ENCODE results near the gene CACFD1. TPM values are rescaled to one million over a fixed set of nuclear protein-coding genes. Genes with fewer than 3 reads are reported as not detected.

CACFD1 gene
- total RNA-seq, 4 donors from 2014 or later, result 7.0 to 28.3 (median 10.1) TPM

DNA sequence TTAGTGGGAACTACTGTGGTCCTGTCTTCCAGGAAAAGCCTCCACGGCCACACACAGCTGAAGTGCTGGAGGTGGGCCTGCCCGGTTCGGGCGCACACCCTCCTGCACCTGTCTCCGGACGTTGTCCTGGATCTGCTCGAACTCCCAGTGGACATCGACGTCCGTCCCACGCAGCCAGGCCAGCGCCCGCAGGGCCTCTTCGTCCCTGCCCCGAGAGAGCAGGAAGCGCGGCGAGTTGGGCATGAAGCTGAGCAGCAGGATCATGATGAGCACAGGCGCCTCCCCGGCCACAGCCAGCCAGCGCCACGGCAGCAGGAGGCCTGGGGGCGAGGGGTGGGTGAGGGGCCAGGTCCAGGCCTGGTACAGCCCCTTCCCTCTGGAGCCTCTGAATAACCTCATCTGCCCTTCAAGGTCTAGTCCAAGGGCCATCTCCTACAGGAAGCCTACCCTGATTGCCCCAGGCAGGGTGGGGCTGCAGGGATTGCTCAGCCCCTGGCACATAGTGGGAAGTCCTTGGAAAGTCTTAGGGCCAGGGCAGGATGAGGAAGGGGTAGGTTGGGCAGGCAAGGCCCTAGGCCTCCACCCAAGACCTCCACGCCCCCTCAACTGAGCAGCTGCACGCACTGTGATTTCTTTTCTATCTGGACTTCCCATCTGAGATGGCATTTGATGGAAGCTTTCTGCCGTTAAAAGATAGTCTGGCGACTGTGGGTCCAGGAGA, 15.7 kb downstream of the CACFD1 start:
- no peak for ATAC-seq
- intact Hi-C loops (cut with DNase I; ENCODE audit: low total_unique reads) (no loop called here), in situ Hi-C loops (cut with MboI; ENCODE audit: low sequenced_read_pairs in 4 of 4) (loop anchor here in 1 of 4 donors (25.0 kb wide), 1 partner anchor 288 kb away; no protein-coding TSS in a partner anchor)
- TF ChIP-seq POLR2A (IDR thresholded peaks at IDR 0.05), result no peak
- TF ChIP-seq, protein P1, sequence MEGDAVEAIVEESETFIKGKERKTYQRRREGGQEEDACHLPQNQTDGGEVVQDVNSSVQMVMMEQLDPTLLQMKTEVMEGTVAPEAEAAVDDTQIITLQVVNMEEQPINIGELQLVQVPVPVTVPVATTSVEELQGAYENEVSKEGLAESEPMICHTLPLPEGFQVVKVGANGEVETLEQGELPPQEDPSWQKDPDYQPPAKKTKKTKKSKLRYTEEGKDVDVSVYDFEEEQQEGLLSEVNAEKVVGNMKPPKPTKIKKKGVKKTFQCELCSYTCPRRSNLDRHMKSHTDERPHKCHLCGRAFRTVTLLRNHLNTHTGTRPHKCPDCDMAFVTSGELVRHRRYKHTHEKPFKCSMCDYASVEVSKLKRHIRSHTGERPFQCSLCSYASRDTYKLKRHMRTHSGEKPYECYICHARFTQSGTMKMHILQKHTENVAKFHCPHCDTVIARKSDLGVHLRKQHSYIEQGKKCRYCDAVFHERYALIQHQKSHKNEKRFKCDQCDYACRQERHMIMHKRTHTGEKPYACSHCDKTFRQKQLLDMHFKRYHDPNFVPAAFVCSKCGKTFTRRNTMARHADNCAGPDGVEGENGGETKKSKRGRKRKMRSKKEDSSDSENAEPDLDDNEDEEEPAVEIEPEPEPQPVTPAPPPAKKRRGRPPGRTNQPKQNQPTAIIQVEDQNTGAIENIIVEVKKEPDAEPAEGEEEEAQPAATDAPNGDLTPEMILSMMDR (IDR thresholded peaks at IDR 0.05 in 4 of 5, conservative IDR thresholded peaks at IDR 0.05 in 1 of 5), result no peak
- no peak overlapping the region for H3K27ac ChIP-seq
- no peaks in the 10 kb centered on the region for H3K9me3 ChIP-seq
- no peak for DNase-seq
- no peaks in the 10 kb centered on the region for H3K36me3 ChIP-seq
- H3K4me1 ChIP-seq, result peaks cover 4 to 14% of the 10 kb centered on the region in 2 donors
- no peak overlapping the region for H3K4me3 ChIP-seq
- no peaks in the 10 kb centered on the region for H3K27me3 ChIP-seq

DNA sequence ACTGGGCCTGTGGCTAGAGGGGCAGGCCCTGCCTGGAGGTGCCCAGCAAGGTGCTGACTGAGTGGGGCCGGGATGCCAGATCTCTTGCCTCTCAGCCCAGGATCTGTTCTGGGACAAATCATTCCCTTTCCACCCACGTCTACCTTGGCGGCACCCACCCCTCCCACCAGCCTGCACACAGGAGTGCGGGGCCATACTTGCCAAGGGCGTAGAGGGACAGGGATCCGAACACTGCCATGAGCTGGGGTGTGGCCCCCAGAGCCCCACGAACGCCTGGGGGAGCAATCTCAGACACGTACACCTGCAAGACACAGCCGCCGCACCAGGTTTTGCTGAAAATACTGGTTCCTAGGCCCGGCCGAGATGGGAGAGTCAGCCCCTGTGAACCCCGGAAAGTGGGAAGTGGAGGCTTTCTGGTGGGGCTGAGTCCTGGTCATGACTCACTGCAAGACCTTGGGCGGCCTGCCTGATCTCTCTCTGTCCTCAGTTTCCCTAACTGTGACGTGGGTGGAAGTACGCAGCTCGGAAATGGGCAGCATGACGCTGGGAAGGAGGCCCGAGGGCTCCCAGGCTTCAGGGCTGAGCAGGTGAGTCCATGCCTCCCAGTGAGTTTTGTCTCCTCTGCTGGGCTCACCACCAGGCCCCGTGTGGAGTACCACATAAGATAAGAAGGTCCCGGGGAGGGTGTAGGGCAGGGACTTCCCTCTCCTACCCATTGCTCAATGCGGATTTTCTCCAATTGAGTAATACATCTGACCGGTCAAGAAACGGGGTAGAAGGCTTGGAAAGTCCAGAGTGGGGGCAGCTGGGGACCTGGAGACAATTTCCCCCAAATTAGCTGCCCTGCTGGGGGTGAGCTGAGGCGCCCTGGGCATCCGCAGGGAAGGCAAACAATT, 16.5 kb downstream of the CACFD1 start:
- Histone ChIP-seq H3K27me3 (no peaks in the 10 kb centered on the region), H3K4me1 (peaks cover 4 to 14% of the 10 kb centered on the region in 2 donors), H3K36me3 (no peaks in the 10 kb centered on the region), H3K4me3 (no peak overlapping the region), H3K9me3 (no peaks in the 10 kb centered on the region), H3K27ac (no peak overlapping the region)
- no peak for DNase-seq
- ATAC-seq, result no peak
- in situ Hi-C loops (cut with MboI; ENCODE audit: low sequenced_read_pairs in 4 of 4) (loop anchor here in 1 of 4 donors (25.0 kb wide), 1 partner anchor 289 kb away; no protein-coding TSS in a partner anchor), intact Hi-C loops (cut with DNase I; ENCODE audit: low total_unique reads) (no loop called here)
- TF ChIP-seq, protein P1 (IDR thresholded peaks at IDR 0.05 in 4 of 5, conservative IDR thresholded peaks at IDR 0.05 in 1 of 5), result no peak
- no peak for TF ChIP-seq POLR2A (IDR thresholded peaks at IDR 0.05)

DNA sequence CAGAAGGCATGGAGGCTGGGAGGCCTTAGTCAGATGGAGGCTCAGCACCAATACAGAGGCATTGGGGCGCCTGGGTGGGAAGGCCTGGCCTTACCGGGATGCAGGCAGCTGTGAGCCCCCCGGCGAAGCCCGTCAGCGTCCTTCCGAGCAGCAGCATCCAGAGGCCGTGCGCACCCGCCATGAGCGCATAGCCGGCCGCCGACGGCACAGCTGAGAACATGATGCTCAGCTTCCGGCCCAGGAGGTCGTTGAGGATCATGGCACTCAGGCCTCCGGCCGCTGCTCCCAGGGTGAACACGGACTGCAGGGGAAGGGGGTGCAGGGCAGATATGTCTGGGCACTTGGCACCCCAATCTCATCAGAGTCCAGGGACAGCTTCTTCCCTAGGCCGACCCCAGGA, 17.2 kb downstream of the CACFD1 start:
- Histone ChIP-seq H3K4me1 (peaks cover 4 to 14% of the 10 kb centered on the region in 2 donors), H3K4me3 (no peak overlapping the region), H3K9me3 (no peaks in the 10 kb centered on the region), H3K36me3 (no peaks in the 10 kb centered on the region), H3K27ac (no peak overlapping the region), H3K27me3 (no peaks in the 10 kb centered on the region)
- TF ChIP-seq POLR2A (IDR thresholded peaks at IDR 0.05), result no peak
- TF ChIP-seq, protein P1 (IDR thresholded peaks at IDR 0.05 in 4 of 5, conservative IDR thresholded peaks at IDR 0.05 in 1 of 5), result no peak
- intact Hi-C loops (cut with DNase I; ENCODE audit: low total_unique reads) (no loop called here), in situ Hi-C loops (cut with MboI; ENCODE audit: low sequenced_read_pairs in 4 of 4) (loop anchor here in 1 of 4 donors (25.0 kb wide), 1 partner anchor 290 kb away; no protein-coding TSS in a partner anchor)
- ATAC-seq (no peak), DNase-seq (no peak)

DNA sequence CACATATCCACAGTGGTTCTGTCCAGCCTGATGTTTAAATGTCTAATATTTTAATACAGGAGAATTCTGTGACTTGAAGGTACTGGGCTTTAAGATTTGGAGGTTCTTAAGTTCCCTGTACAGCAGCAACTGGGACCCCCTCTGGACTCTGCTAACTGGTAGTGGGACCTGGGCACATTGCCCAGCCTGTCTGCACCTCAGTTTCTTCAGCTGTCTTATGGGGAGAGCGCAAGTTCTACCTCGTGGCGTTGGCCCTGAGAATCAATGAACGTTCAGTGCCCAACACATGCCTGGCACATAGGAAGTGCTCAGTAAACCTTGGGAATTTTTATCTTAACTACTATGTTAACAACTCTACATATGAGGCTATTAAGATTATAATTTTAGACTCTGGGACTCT, 17.7 kb downstream of the CACFD1 start:
- Histone ChIP-seq H3K4me1 (peaks cover 4 to 14% of the 10 kb centered on the region in 2 donors), H3K9me3 (no peaks in the 10 kb centered on the region), H3K27ac (no peak overlapping the region), H3K4me3 (no peak overlapping the region), H3K36me3 (no peaks in the 10 kb centered on the region), H3K27me3 (no peaks in the 10 kb centered on the region)
- TF ChIP-seq, protein P1 (IDR thresholded peaks at IDR 0.05 in 4 of 5, conservative IDR thresholded peaks at IDR 0.05 in 1 of 5), result no peak
- no peak for TF ChIP-seq POLR2A (IDR thresholded peaks at IDR 0.05)
- ATAC-seq, result no peak
- intact Hi-C loops (cut with DNase I; ENCODE audit: low total_unique reads) (no loop called here), in situ Hi-C loops (cut with MboI; ENCODE audit: low sequenced_read_pairs in 4 of 4) (loop anchor here in 1 of 4 donors (25.0 kb wide), 1 partner anchor 290 kb away; no protein-coding TSS in a partner anchor)
- DNase-seq, result no peak
